ENCODE data around the gene MLXIPL. TPM values are rescaled to one million over a fixed set of nuclear protein-coding genes. Genes with fewer than 3 reads are reported as not detected.
"Not testable (repeated sequence)": the region's sequence is repeated elsewhere in the genome, so short reads cannot be mapped to it uniquely, and the experiment has no call there.

The MLXIPL gene
- total and polyA plus RNA-seq, 3 experiments from 2014 or later, result not detected

- POLR2A ChIA-PET, result not testable (repeated sequence)
Observed at GRCh38 chr7:73617520-73617919, 6.8 kb downstream of the MLXIPL start.

GRCh38 chr7:73615886-73616285 lies 8.4 kb downstream of the MLXIPL start:
- H3K36me3 Mint-ChIP-seq, result no peaks in the 10 kb centered on the region
- no peak overlapping the region for H3K27ac Mint-ChIP-seq
- no peak overlapping the region for H3K4me3 ChIP-seq (ENCODE audit: low read length)
- H3K9me3 ChIP-seq (ENCODE audit: low read length), result no peaks in the 10 kb centered on the region
- H3K27me3 Mint-ChIP-seq, result peaks cover 3 to 30% of the 10 kb centered on the region in 2 donors
- no peak overlapping the region for H3K27ac ChIP-seq (ENCODE audit: low read depth, low read length)
- ChIA-PET POLR2A (no interaction called here), CTCF (interaction anchor here (0.7 to 2.6 kb wide), 3 partner anchors 9 to 109 kb away, joined by 3 to 12 read pairs (median 3); no protein-coding TSS in a partner anchor)
- no peak overlapping the region for H3K4me3 Mint-ChIP-seq
- DNase-seq, result no peak
- peaks cover 5% of the 10 kb centered on the region for H3K27me3 ChIP-seq (ENCODE audit: insufficient read depth, low read length, poor library complexity, severe bottlenecking)
- no peaks in the 10 kb centered on the region for H3K36me3 ChIP-seq (ENCODE audit: insufficient read depth, low read length)
- H3K4me1 ChIP-seq (ENCODE audit: insufficient read depth, low read length), result no peaks in the 10 kb centered on the region
- H3K9me3 Mint-ChIP-seq, result no peaks in the 10 kb centered on the region
- no peaks in the 10 kb centered on the region for H3K4me1 Mint-ChIP-seq

More at GRCh38 chr7:73617520-73617919, 6.8 kb downstream of the MLXIPL start:
- CTCF ChIA-PET, result interaction anchor here (2.1 kb wide), 1 partner anchor 10 kb away, joined by 8 read pairs; no protein-coding TSS in a partner anchor
- not testable (repeated sequence) for H3K27ac Mint-ChIP-seq; H3K27me3 ChIP-seq (ENCODE audit: insufficient read depth, low read length, poor library complexity, severe bottlenecking); H3K4me1 Mint-ChIP-seq; H3K4me1 ChIP-seq (ENCODE audit: insufficient read depth, low read length); H3K9me3 ChIP-seq (ENCODE audit: low read length); H3K36me3 ChIP-seq (ENCODE audit: insufficient read depth, low read length); H3K36me3 Mint-ChIP-seq; H3K9me3 Mint-ChIP-seq; H3K4me3 Mint-ChIP-seq; DNase-seq; H3K4me3 ChIP-seq (ENCODE audit: low read length); H3K27ac ChIP-seq (ENCODE audit: low read depth, low read length)
- H3K27me3 Mint-ChIP-seq, result peaks cover 9 to 32% of the 10 kb centered on the region in 2 donors

GRCh38 chr7:73614937-73615336 lies 9.4 kb downstream of the MLXIPL start:
- H3K27ac Mint-ChIP-seq; H3K4me1 Mint-ChIP-seq; H3K27ac ChIP-seq (ENCODE audit: low read depth, low read length); H3K27me3 ChIP-seq (ENCODE audit: insufficient read depth, low read length, poor library complexity, severe bottlenecking); H3K4me3 ChIP-seq (ENCODE audit: low read length); H3K4me3 Mint-ChIP-seq; DNase-seq; POLR2A ChIA-PET; H3K4me1 ChIP-seq (ENCODE audit: insufficient read depth, low read length); H3K9me3 ChIP-seq (ENCODE audit: low read length); H3K9me3 Mint-ChIP-seq; H3K36me3 ChIP-seq (ENCODE audit: insufficient read depth, low read length); H3K36me3 Mint-ChIP-seq: not testable (repeated sequence)
- H3K27me3 Mint-ChIP-seq, result peaks cover 6 to 38% of the 10 kb centered on the region in 2 donors
- CTCF ChIA-PET, result interaction anchor here (1.2 to 2.6 kb wide), 2 partner anchors 9 to 110 kb away, joined by 3 to 12 read pairs; no protein-coding TSS in a partner anchor

GRCh38 chr7:73613954-73614735 lies 10.2 kb downstream of the MLXIPL start:
- DNase-seq, result no peak
- Histone ChIP-seq H3K27ac (ENCODE audit: low read depth, low read length) (no peak overlapping the region), H3K4me1 (ENCODE audit: insufficient read depth, low read length) (no peaks in the 10 kb centered on the region), H3K9me3 (ENCODE audit: low read length) (no peaks in the 10 kb centered on the region), H3K27me3 (ENCODE audit: insufficient read depth, low read length, poor library complexity, severe bottlenecking) (peaks cover 5% of the 10 kb centered on the region), H3K36me3 (ENCODE audit: insufficient read depth, low read length) (no peaks in the 10 kb centered on the region), H3K4me3 (ENCODE audit: low read length) (no peak overlapping the region)
- POLR2A ChIA-PET, result no interaction called here
- H3K27ac Mint-ChIP-seq, result no peak overlapping the region
- CTCF ChIA-PET, result interaction anchor here (2.6 kb wide), 1 partner anchor 8 kb away, joined by 12 read pairs; no protein-coding TSS in a partner anchor
- H3K4me3 Mint-ChIP-seq, result no peak overlapping the region
- no peaks in the 10 kb centered on the region for H3K9me3 Mint-ChIP-seq
- H3K4me1 Mint-ChIP-seq, result no peaks in the 10 kb centered on the region
- H3K27me3 Mint-ChIP-seq, result peaks cover 6 to 44% of the 10 kb centered on the region in 2 donors
- H3K36me3 Mint-ChIP-seq, result no peaks in the 10 kb centered on the region

GRCh38 chr7:73612598-73613269 lies 11.6 kb downstream of the MLXIPL start:
- Histone ChIP-seq H3K36me3 (ENCODE audit: insufficient read depth, low read length) (no peaks in the 10 kb centered on the region), H3K9me3 (ENCODE audit: low read length) (no peaks in the 10 kb centered on the region), H3K4me3 (ENCODE audit: low read length) (no peak overlapping the region), H3K27me3 (ENCODE audit: insufficient read depth, low read length, poor library complexity, severe bottlenecking) (peaks cover 5% of the 10 kb centered on the region), H3K4me1 (ENCODE audit: insufficient read depth, low read length) (no peaks in the 10 kb centered on the region), H3K27ac (ENCODE audit: low read depth, low read length) (peak overlapping the region; percentile 1)
- Mint-ChIP-seq H3K9me3 (no peaks in the 10 kb centered on the region), H3K4me1 (no peaks in the 10 kb centered on the region), H3K27me3 (peaks cover 8 to 40% of the 10 kb centered on the region in 2 donors), H3K36me3 (no peaks in the 10 kb centered on the region), H3K27ac (no peak overlapping the region), H3K4me3 (no peak overlapping the region)
- POLR2A ChIA-PET, result no interaction called here
- DNase-seq, result no peak
- CTCF ChIA-PET, result interaction anchor here (1.2 to 1.6 kb wide), 3 partner anchors 10 to 113 kb away, joined by 3 read pairs; no protein-coding TSS in a partner anchor

- Histone ChIP-seq H3K36me3 (ENCODE audit: insufficient read depth, low read length) (no peaks in the 10 kb centered on the region), H3K27me3 (ENCODE audit: insufficient read depth, low read length, poor library complexity, severe bottlenecking) (peaks cover 13% of the 10 kb centered on the region), H3K4me1 (ENCODE audit: insufficient read depth, low read length) (no peaks in the 10 kb centered on the region), H3K4me3 (ENCODE audit: low read length) (no peak overlapping the region), H3K9me3 (ENCODE audit: low read length) (no peaks in the 10 kb centered on the region), H3K27ac (ENCODE audit: low read depth, low read length) (no peak overlapping the region)
- DNase-seq, result no peak
- Mint-ChIP-seq H3K27ac (peak overlapping the region in 1 of 8 donors; percentile 50), H3K27me3 (peaks cover 12 to 45% of the 10 kb centered on the region in 2 donors), H3K4me3 (no peak overlapping the region), H3K4me1 (no peaks in the 10 kb centered on the region), H3K36me3 (no peaks in the 10 kb centered on the region), H3K9me3 (no peaks in the 10 kb centered on the region)
- POLR2A ChIA-PET, result no interaction called here
- CTCF ChIA-PET, result interaction anchor here (0.6 to 1.6 kb wide), 2 partner anchors 31 to 127 kb away, joined by 3 read pairs; no protein-coding TSS in a partner anchor
Observed at GRCh38 chr7:73611017-73611555, 13.2 kb downstream of the MLXIPL start.

GRCh38 chr7:73610105-73610504 lies 14.2 kb downstream of the MLXIPL start:
- peaks cover 13% of the 10 kb centered on the region for H3K27me3 ChIP-seq (ENCODE audit: insufficient read depth, low read length, poor library complexity, severe bottlenecking)
- no peaks in the 10 kb centered on the region for H3K9me3 ChIP-seq (ENCODE audit: low read length)
- peaks cover 12 to 42% of the 10 kb centered on the region in 2 donors for H3K27me3 Mint-ChIP-seq
- no peak overlapping the region for H3K27ac Mint-ChIP-seq
- no peak overlapping the region for H3K27ac ChIP-seq (ENCODE audit: low read depth, low read length)
- H3K4me1 Mint-ChIP-seq, result no peaks in the 10 kb centered on the region
- no peak overlapping the region for H3K4me3 Mint-ChIP-seq
- DNase-seq, result no peak
- no peaks in the 10 kb centered on the region for H3K9me3 Mint-ChIP-seq
- ChIA-PET POLR2A (no interaction called here), CTCF (interaction anchor here (4.2 to 7.0 kb wide), 3 partner anchors 113 to 126 kb away, joined by 37 to 104 read pairs (median 81); partner anchors contain the start of genes ABHD11 and STX1A)
- H3K4me1 ChIP-seq (ENCODE audit: insufficient read depth, low read length), result no peaks in the 10 kb centered on the region
- H3K4me3 ChIP-seq (ENCODE audit: low read length), result no peak overlapping the region
- no peaks in the 10 kb centered on the region for H3K36me3 Mint-ChIP-seq
- no peaks in the 10 kb centered on the region for H3K36me3 ChIP-seq (ENCODE audit: insufficient read depth, low read length)

- not testable (repeated sequence) for DNase-seq; H3K4me1 ChIP-seq (ENCODE audit: insufficient read depth, low read length); H3K9me3 ChIP-seq (ENCODE audit: low read length); H3K27ac ChIP-seq (ENCODE audit: low read depth, low read length); H3K27ac Mint-ChIP-seq; H3K4me3 ChIP-seq (ENCODE audit: low read length); H3K4me3 Mint-ChIP-seq; H3K27me3 ChIP-seq (ENCODE audit: insufficient read depth, low read length, poor library complexity, severe bottlenecking); H3K36me3 ChIP-seq (ENCODE audit: insufficient read depth, low read length); H3K4me1 Mint-ChIP-seq; H3K9me3 Mint-ChIP-seq; H3K36me3 Mint-ChIP-seq
- ChIA-PET CTCF (interaction anchor here (0.7 to 7.0 kb wide), 20 partner anchors 8 to 249 kb away, joined by 3 to 104 read pairs (median 6); partner anchors contain the start of genes ABHD11, STX1A and VPS37D), POLR2A (interaction anchor here (0.8 kb wide), 1 partner anchor 105 kb away, joined by 6 read pairs; no protein-coding TSS in a partner anchor)
- H3K27me3 Mint-ChIP-seq, result peaks cover 10 to 32% of the 10 kb centered on the region in 2 donors
Observed at GRCh38 chr7:73607692-73607983, 16.7 kb downstream of the MLXIPL start.

Measured in CD8-positive, alpha-beta memory T cell (primary cell).